GM21528 (cell line): ENCODE results near the gene SPEM3.

Source experiments
- ATAC-seq: cut with Tn5 transposase; IDR thresholded peaks from one replicate; pipeline ENCODE4 v1.9.1; 2021; ENCODE audit warnings: mild to moderate bottlenecking, moderate library complexity; ENCODE audit not compliant: unreplicated experiment, low FRiP score

Gene SPEM3

GRCh38 chr17:7440113-7440833, 11.6 kb downstream of the SPEM3 start:
- no peak for ATAC-seq

- ATAC-seq, result no peak
These were observed 12.2 kb downstream of the SPEM3 start for GRCh38 chr17:7440834-7441195.

- no peak for ATAC-seq
These were observed 12.6 kb downstream of the SPEM3 start for GRCh38 chr17:7441266-7441665.

- no peak for ATAC-seq
These were observed 13.5 kb downstream of the SPEM3 start for GRCh38 chr17:7442142-7442541.

- no peak for ATAC-seq
These were observed 15.1 kb downstream of the SPEM3 start for GRCh38 chr17:7443499-7444485.

GRCh38 chr17:7444682-7445618, 16.3 kb downstream of the SPEM3 start, which contains the start of gene CHRNB1:
TSS of gene CHRNB1 (plus strand) at chr17:7445061. CDS start at chr17:7445128, 67 bp downstream.
- no peak for ATAC-seq

- no peak for ATAC-seq
These were observed 16.9 kb downstream of the SPEM3 start for GRCh38 chr17:7445619-7445968.

- ATAC-seq, result no peak
These were observed 19.8 kb downstream of the SPEM3 start for GRCh38 chr17:7448461-7448860.

GRCh38 chr17:7459961-7460545, 31.4 kb downstream of the SPEM3 start:
- ATAC-seq, result no peak

- ATAC-seq, result no peak
These were observed 32.4 kb downstream of the SPEM3 start for GRCh38 chr17:7460850-7461660.

GRCh38 chr17:7462474-7463371, 34.1 kb downstream of the SPEM3 start:
- ATAC-seq, result no peak

GRCh38 chr17:7463372-7463846, 34.8 kb downstream of the SPEM3 start:
- ATAC-seq, result no peak

GRCh38 chr17:7464081-7464480, 35.4 kb downstream of the SPEM3 start:
- no peak for ATAC-seq

GRCh38 chr17:7465597-7466275, 37.1 kb downstream of the SPEM3 start:
- ATAC-seq, result no peak

GRCh38 chr17:7466318-7466638, 37.6 kb downstream of the SPEM3 start:
- ATAC-seq, result no peak

GRCh38 chr17:7466639-7467341, 38.1 kb downstream of the SPEM3 start:
- ATAC-seq, result no peak

GRCh38 chr17:7467498-7467897, 38.8 kb downstream of the SPEM3 start:
- no peak for ATAC-seq
